H9 (cell line): ENCODE data around the gene PRKAR2A. TPM values are rescaled to one million over a fixed set of nuclear protein-coding genes. Genes with fewer than 3 reads are reported as not detected.

ENCODE experiments used
- DNase-seq: peaks from one replicate; pipeline ENCODE4 v3.0.0-alpha.2; 2017
- H2AFZ ChIP-seq: one replicate; pipeline ENCODE4 v1.6.1; 2013; ENCODE audit warnings: mild to moderate bottlenecking, low read length, control low read depth, moderate library complexity
- H2AK5ac ChIP-seq: 2 replicates; pipeline ENCODE4 v1.6.1; 2013; ENCODE audit warnings: low read length, control low read depth, mixed read lengths; ENCODE audit not compliant: insufficient read length
- H2BK120ac ChIP-seq: one replicate; pipeline ENCODE4 v1.6.1; 2013; ENCODE audit warnings: low read depth, mild to moderate bottlenecking, low read length, control low read depth, inconsistent platforms; ENCODE audit not compliant: poor library complexity, severe bottlenecking
- H2BK12ac ChIP-seq: 2 replicates; pipeline ENCODE4 v1.6.1; 2013; ENCODE audit warnings: low read length, control low read depth, mixed read lengths, low read depth; ENCODE audit not compliant: insufficient read length
- H2BK15ac ChIP-seq: 2 replicates; pipeline ENCODE4 v1.6.1; 2013; ENCODE audit warnings: low read depth, low read length, control low read depth
- H2BK20ac ChIP-seq: one replicate; pipeline ENCODE4 v1.6.1; 2013; ENCODE audit warnings: low read depth, mild to moderate bottlenecking, low read length, control low read depth, inconsistent platforms; ENCODE audit not compliant: poor library complexity, severe bottlenecking
- H2BK5ac ChIP-seq: 2 replicates; pipeline ENCODE4 v1.6.1; 2013; ENCODE audit warnings: low read length, control low read depth, mixed read lengths; ENCODE audit not compliant: insufficient read length
- H3K14ac ChIP-seq: 2 replicates; pipeline ENCODE4 v1.6.1; 2013; ENCODE audit warnings: low read length, control low read depth; ENCODE audit not compliant: insufficient read depth
- H3K18ac ChIP-seq: 2 replicates; pipeline ENCODE4 v1.6.1; 2013; ENCODE audit warnings: low read depth, mild to moderate bottlenecking, mixed read lengths, low read length, control low read depth; ENCODE audit not compliant: insufficient read length
- H3K23ac ChIP-seq: 2 replicates; pipeline ENCODE4 v1.6.1; 2013; ENCODE audit warnings: low read length, control low read depth, mixed read lengths, low read depth; ENCODE audit not compliant: insufficient read length
- H3K23me2 ChIP-seq: 2 replicates; pipeline ENCODE4 v1.6.1; 2013; ENCODE audit warnings: low read depth, mild to moderate bottlenecking, mixed read lengths, low read length, control low read depth; ENCODE audit not compliant: insufficient read length, poor library complexity, severe bottlenecking
- H3K27ac ChIP-seq: 2 replicates; pipeline ENCODE4 v1.5.1; 2013; ENCODE audit warnings: low read length, control low read depth, mixed read lengths, low read depth; ENCODE audit not compliant: insufficient read length
- H3K27me3 ChIP-seq: 2 replicates; pipeline ENCODE4 v1.6.1; 2013; ENCODE audit warnings: low read length, control low read depth, inconsistent platforms; ENCODE audit not compliant: insufficient read depth
- H3K4ac ChIP-seq: 2 replicates; pipeline ENCODE4 v1.6.1; 2013; ENCODE audit warnings: low read depth, mild to moderate bottlenecking, control low read depth, inconsistent platforms, low read length, moderate library complexity
- H3K4me1 ChIP-seq: 2 replicates; pipeline ENCODE4 v1.6.1; 2013; ENCODE audit warnings: low read length, control low read depth, inconsistent platforms; ENCODE audit not compliant: insufficient read depth
- H3K4me2 ChIP-seq: 2 replicates; pipeline ENCODE4 v1.6.1; 2013; ENCODE audit warnings: low read length, control low read depth, mixed read lengths; ENCODE audit not compliant: insufficient read length, insufficient read depth
- H3K56ac ChIP-seq: 2 replicates; pipeline ENCODE4 v1.6.1; 2013; ENCODE audit warnings: low read depth, mild to moderate bottlenecking, mixed read lengths, low read length, control low read depth; ENCODE audit not compliant: insufficient read length
- H3K79me1 ChIP-seq: 2 replicates; pipeline ENCODE4 v1.6.1; 2013; ENCODE audit warnings: low read depth, mild to moderate bottlenecking, moderate library complexity, low read length, control low read depth, inconsistent platforms; ENCODE audit not compliant: insufficient read depth, poor library complexity, severe bottlenecking
- H3K79me2 ChIP-seq: 2 replicates; pipeline ENCODE4 v1.6.1; 2013; ENCODE audit warnings: low read length, control low read depth, inconsistent platforms; ENCODE audit not compliant: insufficient read depth
- H3K9ac ChIP-seq: 2 replicates; pipeline ENCODE4 v1.6.1; 2013; ENCODE audit warnings: low read length, control low read depth, mixed read lengths; ENCODE audit not compliant: insufficient read length; ENCODE audit errors: extremely low read depth
- H3K9me3 ChIP-seq: one replicate; pipeline ENCODE4 v1.6.1; 2013; ENCODE audit warnings: low read depth, low read length, inconsistent platforms; ENCODE audit not compliant: control insufficient read depth
- H3T11ph ChIP-seq: one replicate; pipeline ENCODE4 v1.6.1; 2013; ENCODE audit warnings: mild to moderate bottlenecking, low read length, control low read depth, inconsistent platforms
- H4K20me1 ChIP-seq: one replicate; pipeline ENCODE4 v1.6.1; 2013; ENCODE audit not compliant: control insufficient read depth, insufficient read length, insufficient read depth
- H4K5ac ChIP-seq: 2 replicates; pipeline ENCODE4 v1.6.1; 2013; ENCODE audit warnings: low read depth, mild to moderate bottlenecking, mixed read lengths, low read length, control low read depth; ENCODE audit not compliant: insufficient read length
- H4K8ac ChIP-seq: replicated peaks from 2 replicates; pipeline ENCODE4 v1.6.1; 2013; ENCODE audit warnings: low read length, control low read depth, mixed read lengths, low read depth; ENCODE audit not compliant: insufficient read length
- H4K91ac ChIP-seq: 2 replicates; pipeline ENCODE4 v1.6.1; 2013; ENCODE audit warnings: low read depth, mild to moderate bottlenecking, moderate library complexity, mixed read lengths, low read length, control low read depth; ENCODE audit not compliant: insufficient read length
- H3K27ac Mint-ChIP-seq, 3 experiments: 2 replicates in 2 of 3; 3 replicates in 1 of 3; pipeline ENCODE4 v1.8.0; 2020 to 2021; ENCODE audit warnings: mixed read lengths in 3 of 3, mild to moderate bottlenecking in 1 of 3, moderate library complexity in 1 of 3
- H3K27me3 Mint-ChIP-seq: 2 replicates; pipeline ENCODE4 v1.8.0; 2021; ENCODE audit warnings: low read depth, mild to moderate bottlenecking, moderate library complexity, mixed read lengths
- H3K36me3 Mint-ChIP-seq, 3 experiments: 2 replicates in 2 of 3; 3 replicates in 1 of 3; pipeline ENCODE4 v1.8.0; 2020 to 2021; ENCODE audit warnings: low read depth in 3 of 3, mixed read lengths in 3 of 3; ENCODE audit not compliant: insufficient read depth in 1 of 3
- H3K4me1 Mint-ChIP-seq, 2 experiments: 2 replicates each; pipeline ENCODE4 v1.8.0; 2020; ENCODE audit warnings: mixed read lengths in 2 of 2
- H3K4me3 Mint-ChIP-seq, 2 experiments: 2 replicates in 1 of 2; 3 replicates in 1 of 2; pipeline ENCODE4 v1.8.0; 2020 to 2021; ENCODE audit warnings: mild to moderate bottlenecking in 2 of 2, mixed read lengths in 2 of 2, moderate library complexity in 1 of 2
- H3K9me3 Mint-ChIP-seq, 2 experiments: 2 replicates in 1 of 2; 3 replicates in 1 of 2; pipeline ENCODE4 v1.8.0; 2020; ENCODE audit warnings: mild to moderate bottlenecking in 2 of 2, mixed read lengths in 2 of 2, moderate library complexity in 1 of 2
- CTCF ChIP-seq: fragments of 200-600 bp; sonication (generic); conservative IDR thresholded peaks from 3 replicates; pipeline ENCODE4 v1.8.0; 2021; ENCODE audit warnings: antibody characterized with exemption, mild to moderate bottlenecking
- WGBS: extraction: QIAGEN DNeasy Blood & Tissue Kit; methylation state at CpG from one replicate; pipeline ENCODE4 v1.1.7; 2013; ENCODE audit warnings: missing lambda C conversion rate, low lambda C conversion rate, mixed read lengths; ENCODE audit not compliant: insufficient read length; ENCODE audit errors: extremely low coverage; 5-methylcytosine and 5-hydroxymethylcytosine counted together
- total RNA-seq: library from RNA; stranded (reverse); gene quantifications from 2 replicates; pipeline ENCODE4 v1.2.1, GENCODE V29; 2021

Gene PRKAR2A
- total RNA-seq, 1 experiment from 2014 or later, result 39.1 TPM

- Mint-ChIP-seq H3K4me3 (no peak overlapping the region), H3K9me3 (no peaks in the 10 kb centered on the region), H3K4me1 (peaks cover 4% of the 10 kb centered on the region in 2 experiments; a peak in 2 of 4 replicates), H3K27me3 (no peaks in the 10 kb centered on the region), H3K27ac (no peak overlapping the region), H3K36me3 (peaks cover 2 to 4% (median 3%) of the 10 kb centered on the region in 3 experiments; a peak in 4 of 7 replicates)
- Histone ChIP-seq H3K4me1 (no peaks in the 10 kb centered on the region), H3K23ac (no peak overlapping the region), H2AFZ (no peak overlapping the region), H2BK20ac (no peak overlapping the region), H4K91ac (no peak overlapping the region), H2BK120ac (no peak overlapping the region), H3K4ac (no peak overlapping the region), H3T11ph (no peak overlapping the region), H2BK5ac (no peak overlapping the region), H3K4me2 (no peak overlapping the region), H3K56ac (no peak overlapping the region), H4K5ac (no peak overlapping the region), H2BK15ac (no peak overlapping the region), H4K8ac (no peak overlapping the region), H2AK5ac (no peak overlapping the region), H3K79me1 (no peaks in the 10 kb centered on the region), H3K23me2 (no peaks in the 10 kb centered on the region), H3K18ac (no peak overlapping the region), H3K27ac (no peak overlapping the region), H3K9ac (no peak overlapping the region), H2BK12ac (no peak overlapping the region), H3K79me2 (no peaks in the 10 kb centered on the region), H4K20me1 (no peaks in the 10 kb centered on the region), H3K27me3 (no peaks in the 10 kb centered on the region), H3K14ac (no peak overlapping the region), H3K9me3 (no peaks in the 10 kb centered on the region)
- no peak for TF ChIP-seq CTCF
- no peak for DNase-seq
- WGBS, result no CpG with 5 or more reads among the region's 2 CpGs
Observed at GRCh38 chr3:48837163-48837562, 10.5 kb downstream of the PRKAR2A start.
